Keratinocyte (primary cell): ENCODE measurements around the gene RBPJ.

ENCODE experiments used
- EZH2 ChIP-seq: IDR thresholded peaks from one replicate; pipeline ENCODE4 v1.6.1; 2012; ENCODE audit warnings: inconsistent platforms, mild to moderate bottlenecking, low read length, moderate library complexity
- TF ChIP-seq, protein P1 (sequence below), 3 experiments: IDR thresholded peaks in 1 of 3; conservative IDR thresholded peaks in 1 of 3; optimal IDR thresholded peaks in 1 of 3; 2 replicates in 2 of 3; 3 replicates in 1 of 3; pipeline versions ENCODE3 to v1.5.1; 2011; ENCODE audit warnings: low read length in 3 of 3, mild to moderate bottlenecking in 3 of 3, moderate library complexity in 2 of 3, control low read depth in 1 of 3, inconsistent platforms in 1 of 3; ENCODE audit not compliant: insufficient read depth in 2 of 3; ENCODE audit errors: extremely low read depth in 1 of 3

DNA sequence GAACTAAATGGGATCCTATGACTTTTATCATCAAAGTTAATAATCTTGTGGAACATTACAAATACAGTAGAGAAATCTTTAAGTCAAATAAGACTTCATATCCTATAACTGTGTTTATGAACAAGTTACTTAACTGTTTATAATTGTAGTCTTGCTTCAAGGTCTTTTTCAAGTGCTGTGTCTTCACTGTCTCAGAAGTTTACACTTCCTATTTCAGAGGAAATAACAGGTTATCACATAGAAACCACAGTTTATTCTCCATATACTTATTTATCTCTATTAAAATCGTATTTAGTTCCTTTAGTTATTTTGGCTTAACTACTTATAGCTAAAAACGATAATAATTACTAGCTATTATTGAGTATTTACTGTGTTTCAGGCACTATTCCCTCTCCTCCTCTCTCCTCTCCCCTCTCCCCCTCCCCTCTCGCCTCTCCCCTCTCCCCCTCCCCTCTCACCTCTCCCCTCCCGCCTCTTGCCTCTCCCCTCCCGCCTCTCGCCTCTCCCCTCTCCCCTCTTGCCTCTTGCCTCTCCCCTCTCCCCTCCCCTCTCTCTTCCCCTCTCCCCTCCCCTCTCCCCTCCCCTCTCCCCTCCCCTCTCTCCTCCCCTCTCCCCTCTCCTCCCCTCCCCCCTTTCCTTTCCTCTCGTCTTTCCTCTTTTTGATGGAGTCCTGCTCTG is 63.7 kb downstream of the RBPJ start:
- no peak for TF ChIP-seq EZH2
- TF ChIP-seq, protein P1, sequence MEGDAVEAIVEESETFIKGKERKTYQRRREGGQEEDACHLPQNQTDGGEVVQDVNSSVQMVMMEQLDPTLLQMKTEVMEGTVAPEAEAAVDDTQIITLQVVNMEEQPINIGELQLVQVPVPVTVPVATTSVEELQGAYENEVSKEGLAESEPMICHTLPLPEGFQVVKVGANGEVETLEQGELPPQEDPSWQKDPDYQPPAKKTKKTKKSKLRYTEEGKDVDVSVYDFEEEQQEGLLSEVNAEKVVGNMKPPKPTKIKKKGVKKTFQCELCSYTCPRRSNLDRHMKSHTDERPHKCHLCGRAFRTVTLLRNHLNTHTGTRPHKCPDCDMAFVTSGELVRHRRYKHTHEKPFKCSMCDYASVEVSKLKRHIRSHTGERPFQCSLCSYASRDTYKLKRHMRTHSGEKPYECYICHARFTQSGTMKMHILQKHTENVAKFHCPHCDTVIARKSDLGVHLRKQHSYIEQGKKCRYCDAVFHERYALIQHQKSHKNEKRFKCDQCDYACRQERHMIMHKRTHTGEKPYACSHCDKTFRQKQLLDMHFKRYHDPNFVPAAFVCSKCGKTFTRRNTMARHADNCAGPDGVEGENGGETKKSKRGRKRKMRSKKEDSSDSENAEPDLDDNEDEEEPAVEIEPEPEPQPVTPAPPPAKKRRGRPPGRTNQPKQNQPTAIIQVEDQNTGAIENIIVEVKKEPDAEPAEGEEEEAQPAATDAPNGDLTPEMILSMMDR (optimal IDR thresholded peaks at IDR 0.05 in 1 of 3, IDR thresholded peaks at IDR 0.05 in 1 of 3, conservative IDR thresholded peaks at IDR 0.05 in 1 of 3; ENCODE audit: extremely low read depth in 1 of 3, insufficient read depth in 2 of 3, low read length in 3 of 3), result no peak
